OCI-LY7 (cell line): ENCODE results near the gene MERTK. TPM values are rescaled to one million over a fixed set of nuclear protein-coding genes. Genes with fewer than 3 reads are reported as not detected.
A peak's percentile ranks its signal among the peaks of the same experiment; 100 is the strongest.

Source experiments
- BruUV-seq: library from RNA; stranded (reverse); fragments of 400-500 nt; replicated peaks from 2 replicates; lab custom pipeline; 2021; lab: Mats Ljungman, UMichigan
- CTCF ChIA-PET: fragments of 300-600 bp; sonication (Branson Sonifier 250); formaldehyde crosslinking; loops from one replicate; lab custom pipeline; 2022; ENCODE audit warnings: antibody characterized with exemption; ENCODE audit not compliant: unreplicated experiment; lab: Charles Lee
- POLR2A ChIA-PET: fragments of 300-600 bp; sonication (Branson Sonifier 250); formaldehyde crosslinking; loops from one replicate; lab custom pipeline; 2022; ENCODE audit warnings: antibody characterized with exemption; lab: Charles Lee
- DNase-seq: peaks from one replicate; pipeline ENCODE4 v3.0.0-alpha.2; 2015; ENCODE audit warnings: low spot score
- H2AFZ ChIP-seq: fragments of 200-600 bp; sonication (generic), shearing (Covaris generic); 2 replicates; pipeline ENCODE4 v1.6.1; 2014; ENCODE audit warnings: mild to moderate bottlenecking, antibody characterized with exemption, low read length, moderate library complexity
- H3K27ac ChIP-seq: fragments of 200-600 bp; sonication (generic); 2 replicates; pipeline ENCODE4 v1.5.1; 2014; ENCODE audit warnings: mixed run types, low read depth, mild to moderate bottlenecking, moderate library complexity, low read length, inconsistent platforms; ENCODE audit not compliant: poor library complexity, severe bottlenecking
- H3K36me3 ChIP-seq: fragments of 200-600 bp; sonication (generic); 2 replicates; pipeline ENCODE4 v1.6.1; 2014; ENCODE audit warnings: mild to moderate bottlenecking, antibody characterized with exemption, low read length, moderate library complexity, mixed read lengths; ENCODE audit not compliant: insufficient read depth
- H3K4me1 ChIP-seq: fragments of 200-600 bp; sonication (generic); 2 replicates; pipeline ENCODE4 v1.5.1; 2014; ENCODE audit warnings: mild to moderate bottlenecking, low read length; ENCODE audit not compliant: insufficient read depth, poor library complexity, severe bottlenecking
- H3K4me2 ChIP-seq: fragments of 200-600 bp; sonication (generic); 2 replicates; pipeline ENCODE4 v1.6.1; 2014; ENCODE audit warnings: mild to moderate bottlenecking, low read length
- H3K4me3 ChIP-seq: fragments of 200-600 bp; sonication (generic); 2 replicates; pipeline ENCODE4 v1.5.1; 2014; ENCODE audit warnings: mild to moderate bottlenecking, low read depth, low read length; ENCODE audit not compliant: poor library complexity, severe bottlenecking
- H3K79me2 ChIP-seq: fragments of 200-600 bp; sonication (generic); 2 replicates; pipeline ENCODE4 v1.6.1; 2016; ENCODE audit warnings: low read depth, mild to moderate bottlenecking, low read length, moderate library complexity, mixed read lengths; ENCODE audit not compliant: insufficient read depth
- H3K9me2 ChIP-seq: fragments of 200-600 bp; sonication (generic); 2 replicates; pipeline ENCODE4 v1.6.1; 2016; ENCODE audit warnings: mild to moderate bottlenecking, low read length, mixed read lengths; ENCODE audit not compliant: insufficient read depth
- H3K9me3 ChIP-seq: fragments of 200-600 bp; sonication (generic); 2 replicates; pipeline ENCODE4 v1.6.1; 2014; ENCODE audit warnings: mild to moderate bottlenecking, mixed run types, low read length, mixed read lengths
- H4K20me1 ChIP-seq: fragments of 200-600 bp; sonication (generic); 2 replicates; pipeline ENCODE4 v1.6.1; 2014; ENCODE audit warnings: mild to moderate bottlenecking, antibody characterized with exemption, low read length, moderate library complexity, mixed read lengths; ENCODE audit not compliant: insufficient read depth
- CTCF ChIP-seq: fragments of 200-600 bp; sonication (generic); conservative IDR thresholded peaks from 2 replicates; pipeline ENCODE4 v1.5.1; 2014; ENCODE audit warnings: mild to moderate bottlenecking, antibody characterized with exemption, low read length, moderate library complexity, mixed read lengths
- EZH2phosphoT487 ChIP-seq: fragments of 200-600 bp; sonication (generic); IDR thresholded peaks from 2 replicates; pipeline ENCODE4 v1.6.1; 2018; ENCODE audit warnings: low read depth, borderline replicate concordance, mild to moderate bottlenecking, mixed run types, antibody characterized with exemption, low read length, moderate library complexity, mixed read lengths
- intact Hi-C: fragments of 100-400 bp; cut with micrococcal nuclease; formaldehyde crosslinking; loops from one replicate; pipeline ENCODE4 v1.10.0; 2022; ENCODE audit not compliant: unreplicated experiment
- total RNA-seq, 2 experiments: library from RNA; depleted of rRNA in 1 of 2; stranded (reverse); fragments of >200 nt in 1 of 2; shearing (Covaris generic) in 1 of 2; gene quantifications; 2 replicates each; pipeline ENCODE4 v1.2.3, GENCODE V29; 2014 to 2022

MERTK gene
- total RNA-seq, 2 experiments from 2014 or later, result 0.38 TPM; not detected in 1

- no peaks in the 10 kb centered on the region for H3K79me2 ChIP-seq
- H3K4me1 ChIP-seq, result no peaks in the 10 kb centered on the region
- no peaks in the 10 kb centered on the region; the same call in 1 of the 2 replicates for H4K20me1 ChIP-seq
- H3K27ac ChIP-seq, result no peak overlapping the region
- no peak overlapping the region for H2AFZ ChIP-seq
- no TSS peak for BruUV-seq
- CTCF ChIA-PET, result no interaction called here
- no peak for DNase-seq
- H3K4me2 ChIP-seq, result no peak overlapping the region
- POLR2A ChIA-PET, result interaction anchor here (0.6 kb wide), 1 partner anchor 10 kb away, joined by 4 read pairs; no protein-coding TSS in a partner anchor
- no peak for TF ChIP-seq EZH2phosphoT487
- TF ChIP-seq CTCF, result no peak
- no peaks in the 10 kb centered on the region for H3K9me2 ChIP-seq
- no peaks in the 10 kb centered on the region for H3K9me3 ChIP-seq
- intact Hi-C loops, result no loop called here
- H3K36me3 ChIP-seq, result no peaks in the 10 kb centered on the region
- H3K4me3 ChIP-seq, result no peak overlapping the region
These were observed 43.1 kb downstream of the MERTK start for GRCh38 chr2:111941531-111941930.

- Histone ChIP-seq H3K27ac (no peak overlapping the region), H4K20me1 (no peaks in the 10 kb centered on the region; the same call in 1 of the 2 replicates), H2AFZ (no peak overlapping the region), H3K4me3 (no peak overlapping the region), H3K9me2 (no peaks in the 10 kb centered on the region), H3K4me1 (no peaks in the 10 kb centered on the region), H3K79me2 (no peaks in the 10 kb centered on the region), H3K36me3 (no peaks in the 10 kb centered on the region), H3K9me3 (no peaks in the 10 kb centered on the region), H3K4me2 (no peak overlapping the region)
- intact Hi-C loops, result no loop called here
- DNase-seq, result peak; percentile 24
- ChIA-PET CTCF (no interaction called here), POLR2A (no interaction called here)
- BruUV-seq, result no TSS peak
- TF ChIP-seq CTCF (no peak), EZH2phosphoT487 (no peak)
These were observed 46.3 kb downstream of the MERTK start for GRCh38 chr2:111944531-111945210.
